ENCODE results near the gene KAT5. TPM values are rescaled to one million over a fixed set of nuclear protein-coding genes. Genes with fewer than 3 reads are reported as not detected.
A peak's percentile ranks its signal among the peaks of the same experiment; 100 is the strongest.

Gene KAT5
- total RNA-seq, 1 experiment from 2014 or later = 56.6 TPM

DNA sequence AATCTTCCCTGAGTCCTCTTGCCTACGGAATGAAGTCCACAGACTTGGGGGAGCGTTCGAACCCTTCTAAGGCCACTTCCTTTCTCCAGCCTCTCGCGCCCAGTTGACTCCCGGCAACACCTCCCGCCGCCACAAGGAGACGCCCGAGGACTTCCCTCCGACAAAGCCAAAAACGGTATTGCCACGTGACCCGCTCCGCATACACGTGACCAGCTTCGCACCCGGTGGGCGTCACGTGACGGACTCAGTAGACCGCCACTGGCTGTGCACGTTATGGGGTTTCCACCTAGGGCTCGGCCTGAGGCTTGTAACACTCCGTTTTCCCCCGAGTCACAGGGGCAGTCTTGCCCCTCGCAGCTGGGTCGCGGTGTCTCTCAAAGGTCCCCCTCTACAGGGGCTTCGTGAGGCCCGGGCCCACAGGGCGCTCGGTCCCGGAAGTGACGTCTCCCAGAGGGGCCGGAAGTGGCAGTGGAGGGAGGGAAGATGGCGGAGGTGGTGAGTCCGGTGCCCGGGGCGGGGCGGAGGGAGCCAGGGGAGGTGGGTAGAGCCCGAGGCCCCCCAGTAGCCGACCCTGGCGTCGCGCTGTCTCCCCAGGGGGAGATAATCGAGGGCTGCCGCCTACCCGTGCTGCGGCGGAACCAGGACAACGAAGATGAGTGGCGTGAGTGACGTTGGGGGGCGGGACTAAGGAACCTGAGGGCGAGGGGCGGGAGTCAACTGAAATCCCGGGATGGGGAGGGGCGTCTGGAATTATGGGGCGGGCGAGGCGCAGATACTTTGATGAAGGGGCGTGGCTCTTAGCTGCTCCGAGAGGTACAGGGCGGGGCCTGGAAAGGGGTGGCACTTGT lies at the start of gene KAT5 (continued):
- TF ChIP-seq TCF7 (CRISPR knock-in tag; IDR thresholded peaks at IDR 0.05; ENCODE audit: low read depth) (no peak), PREB (CRISPR knock-in tag; IDR thresholded peaks at IDR 0.05; ENCODE audit: borderline replicate concordance) (no peak), E2F4 (CRISPR knock-in tag; IDR thresholded peaks at IDR 0.05; ENCODE audit: borderline replicate concordance, low read depth) (no peak), E2F5 (CRISPR knock-in tag; IDR thresholded peaks at IDR 0.05) (peak; percentile 28; the same call in 1 of the 2 replicates), FOXP1 (CRISPR knock-in tag; IDR thresholded peaks at IDR 0.05; ENCODE audit: borderline replicate concordance) (peak; percentile 95; the same call in 1 of the 2 replicates), AR (CRISPR knock-in tag; IDR thresholded peaks at IDR 0.05) (no peak), TP53 (CRISPR knock-in tag; IDR thresholded peaks at IDR 0.05) (no peak), USF1 (CRISPR knock-in tag; IDR thresholded peaks at IDR 0.05) (peak; percentile 100), RORB (CRISPR knock-in tag; IDR thresholded peaks at IDR 0.05) (no peak), HMGA2 (CRISPR knock-in tag; IDR thresholded peaks at IDR 0.05) (peak; percentile 25; the same call in 1 of the 2 replicates)
- TF ChIP-seq, protein P1, sequence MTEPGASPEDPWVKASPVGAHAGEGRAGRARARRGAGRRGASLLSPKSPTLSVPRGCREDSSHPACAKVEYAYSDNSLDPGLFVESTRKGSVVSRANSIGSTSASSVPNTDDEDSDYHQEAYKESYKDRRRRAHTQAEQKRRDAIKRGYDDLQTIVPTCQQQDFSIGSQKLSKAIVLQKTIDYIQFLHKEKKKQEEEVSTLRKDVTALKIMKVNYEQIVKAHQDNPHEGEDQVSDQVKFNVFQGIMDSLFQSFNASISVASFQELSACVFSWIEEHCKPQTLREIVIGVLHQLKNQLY (CRISPR knock-in tag; IDR thresholded peaks at IDR 0.05) = no peak

GRCh38 chr11:65662799-65663638 lies 49.0 kb upstream of the KAT5 start, which contains the start of gene RELA:
RELA (minus strand) TSS chr11:65662916; CDS start chr11:65662832, 84 bp downstream.
- DNase-seq (ENCODE audit: low spot score) = peak; percentile 93
- ATAC-seq = peak; percentile 87
- Mint-ChIP-seq H3K27ac (peak within 1 kb of the TSS; percentile 49), H3K9me3 (no peaks in the 10 kb centered on the region), H3K36me3 (peaks cover 27% of the 10 kb centered on the region), H3K27me3 (ENCODE audit: low read depth) (no peaks in the 10 kb centered on the region; the same call in 1 of the 2 replicates), H3K4me1 (peaks cover 4% of the 10 kb centered on the region), H3K4me3 (peak within 1 kb of the TSS; percentile 86)
- ChIA-PET CTCF (interaction anchor here (0.6 to 2.6 kb wide), 25 partner anchors 10 to 936 kb away, joined by 3 to 16 read pairs (median 4); partner anchors contain the start of genes CCDC85B, FIBP, KAT5 and MUS81), POLR2A (interaction anchor here (0.6 to 1.9 kb wide), 9 partner anchors 10 to 868 kb away, joined by 3 to 16 read pairs (median 5); partner anchors contain the start of genes MUS81, PCNX3, RNASEH2C and SIPA1)
- TF ChIP-seq E2F4 (CRISPR knock-in tag; IDR thresholded peaks at IDR 0.05; ENCODE audit: borderline replicate concordance, low read depth) (no peak), USF1 (CRISPR knock-in tag; IDR thresholded peaks at IDR 0.05) (peak; percentile 27; the same call in 1 of the 2 replicates), ARID4B (CRISPR knock-in tag; IDR thresholded peaks at IDR 0.05; ENCODE audit: borderline replicate concordance) (no peak; the same call in 1 of the 2 replicates), MYBL2 (CRISPR knock-in tag; IDR thresholded peaks at IDR 0.05) (no peak), JUN (CRISPR knock-in tag; IDR thresholded peaks at IDR 0.05) (no peak), SP1 (CRISPR knock-in tag; conservative IDR thresholded peaks at IDR 0.05) (peak; percentile 64)
- TF ChIP-seq, protein P1 (CRISPR knock-in tag; IDR thresholded peaks at IDR 0.05) = no peak

All from WTC11 (cell line).